ENCODE data around the gene SVIL.
A peak's percentile ranks its signal among the peaks of the same experiment; 100 is the strongest.
"Not testable (repeated sequence)": the region's sequence is repeated elsewhere in the genome, so short reads cannot be mapped to it uniquely, and the experiment has no call there.

SVIL gene

DNA sequence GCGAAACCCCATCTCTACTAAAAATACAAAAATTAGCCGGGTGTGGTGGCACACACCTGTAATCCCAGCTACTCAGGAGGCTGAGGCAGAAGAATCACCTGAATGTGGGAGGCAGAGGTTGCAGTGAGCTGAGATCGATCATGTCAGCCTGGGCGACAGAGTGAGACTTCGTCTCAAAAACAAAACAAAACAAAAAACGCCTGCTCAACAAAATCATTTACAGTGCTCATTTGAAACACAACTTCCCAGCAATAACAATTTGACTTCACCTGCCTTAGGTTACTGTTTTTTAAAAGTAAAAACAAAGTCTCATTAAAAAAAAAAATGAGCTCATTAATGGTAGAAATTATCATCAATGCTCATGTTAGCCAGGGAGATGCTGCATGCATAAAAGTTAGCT, 10.4 kb downstream of the SVIL start:
- H3K36me3 Mint-ChIP-seq (ENCODE audit: insufficient read depth); H3K4me3 Mint-ChIP-seq; H3K27me3 Mint-ChIP-seq; ATAC-seq (replicated peaks); DNase-seq; H3K9me3 Mint-ChIP-seq: not testable (repeated sequence)
- H3K4me1 Mint-ChIP-seq (ENCODE audit: low read depth in 2 of 2): peaks cover 11 to 15% of the 10 kb centered on the region in 2 donors
- peak overlapping the region in 1 of 2 donors; percentile 28 for H3K27ac Mint-ChIP-seq

DNA sequence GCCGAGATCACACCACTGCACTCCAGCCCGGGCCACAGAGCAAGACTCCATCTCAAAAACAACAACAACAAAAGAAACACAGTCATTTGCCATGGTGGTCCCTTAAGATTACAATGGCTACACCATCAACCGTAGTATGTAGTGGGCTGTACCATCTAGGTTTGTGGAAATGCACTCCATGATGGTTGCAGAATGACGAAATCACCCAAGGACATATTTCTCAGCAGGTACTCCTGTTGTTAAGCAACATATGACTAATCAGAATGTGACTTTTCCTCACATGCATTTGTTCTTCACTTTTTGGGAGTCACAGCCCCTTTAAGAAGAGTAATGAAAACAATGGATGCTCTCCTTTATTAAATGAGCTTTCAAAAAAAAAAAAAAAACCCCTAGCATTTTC, 11.0 kb downstream of the SVIL start:
- Mint-ChIP-seq H3K27ac (peak overlapping the region in 1 of 2 donors; percentile 28), H3K4me3 (no peak overlapping the region), H3K36me3 (ENCODE audit: insufficient read depth) (no peaks in the 10 kb centered on the region), H3K4me1 (ENCODE audit: low read depth in 2 of 2) (peaks cover 9 to 17% of the 10 kb centered on the region in 2 donors), H3K9me3 (no peaks in the 10 kb centered on the region), H3K27me3 (peaks cover 0 to 5% of the 10 kb centered on the region in 2 donors)
- ATAC-seq (replicated peaks) (no peak), DNase-seq (no peak)

DNA sequence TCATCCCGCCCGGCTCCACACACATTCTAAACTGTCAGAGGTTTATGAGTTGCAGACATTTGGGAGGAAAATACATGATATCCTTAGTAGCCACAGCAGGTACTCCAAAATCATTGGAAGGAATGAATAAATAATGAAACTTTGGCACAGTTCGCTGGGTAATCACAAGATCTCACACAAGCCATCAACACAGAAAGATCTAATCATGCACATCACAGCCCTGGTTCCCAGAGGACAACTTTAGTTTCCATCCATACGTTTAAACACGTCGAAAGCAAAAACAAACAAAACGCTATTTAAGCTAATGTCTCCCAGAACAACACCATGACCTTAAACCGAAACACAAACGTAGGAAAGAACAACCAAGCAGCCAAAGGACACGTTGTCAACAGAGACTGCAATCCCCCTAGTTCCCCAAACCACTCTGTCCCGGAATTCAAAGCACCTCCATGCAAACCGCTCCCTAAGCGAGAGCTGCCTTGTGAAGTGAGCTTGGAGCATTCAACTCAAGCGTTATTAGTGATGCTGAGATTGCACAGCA, 12.3 kb downstream of the SVIL start:
- Mint-ChIP-seq H3K27me3 (peaks cover 0 to 5% of the 10 kb centered on the region in 2 donors), H3K9me3 (no peaks in the 10 kb centered on the region), H3K4me3 (no peak overlapping the region), H3K4me1 (ENCODE audit: low read depth in 2 of 2) (peaks cover 11 to 19% of the 10 kb centered on the region in 2 donors), H3K36me3 (ENCODE audit: insufficient read depth) (no peaks in the 10 kb centered on the region), H3K27ac (no peak overlapping the region)
- DNase-seq: no peak
- no peak for ATAC-seq (replicated peaks)

DNA sequence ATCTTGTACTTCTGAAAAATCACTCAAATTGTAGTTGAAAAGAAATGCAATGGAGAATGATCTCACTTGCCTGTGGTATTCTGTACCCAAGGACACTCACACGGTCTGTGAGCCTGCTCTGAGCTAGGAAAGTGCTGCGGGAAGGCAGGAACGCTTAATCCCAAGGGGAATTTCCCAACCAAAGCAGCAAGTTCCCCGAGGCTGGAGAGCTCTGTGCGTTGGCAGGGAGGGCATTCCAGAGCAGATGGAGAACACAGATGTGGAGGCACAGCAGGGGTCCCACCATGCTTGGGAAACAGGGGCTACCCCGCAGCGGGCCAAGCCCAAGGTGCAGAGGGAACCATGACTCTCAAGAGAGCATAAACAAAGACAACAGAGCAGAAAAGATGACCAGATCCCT, 13.6 kb downstream of the SVIL start:
- Mint-ChIP-seq H3K4me1 (ENCODE audit: low read depth in 2 of 2) (peaks cover 11 to 19% of the 10 kb centered on the region in 2 donors), H3K36me3 (ENCODE audit: insufficient read depth) (no peaks in the 10 kb centered on the region), H3K27ac (peak overlapping the region in 1 of 2 donors; percentile 81), H3K9me3 (no peaks in the 10 kb centered on the region), H3K4me3 (no peak overlapping the region), H3K27me3 (peaks cover 0 to 5% of the 10 kb centered on the region in 2 donors)
- ATAC-seq (replicated peaks): no peak
- no peak for DNase-seq

DNA sequence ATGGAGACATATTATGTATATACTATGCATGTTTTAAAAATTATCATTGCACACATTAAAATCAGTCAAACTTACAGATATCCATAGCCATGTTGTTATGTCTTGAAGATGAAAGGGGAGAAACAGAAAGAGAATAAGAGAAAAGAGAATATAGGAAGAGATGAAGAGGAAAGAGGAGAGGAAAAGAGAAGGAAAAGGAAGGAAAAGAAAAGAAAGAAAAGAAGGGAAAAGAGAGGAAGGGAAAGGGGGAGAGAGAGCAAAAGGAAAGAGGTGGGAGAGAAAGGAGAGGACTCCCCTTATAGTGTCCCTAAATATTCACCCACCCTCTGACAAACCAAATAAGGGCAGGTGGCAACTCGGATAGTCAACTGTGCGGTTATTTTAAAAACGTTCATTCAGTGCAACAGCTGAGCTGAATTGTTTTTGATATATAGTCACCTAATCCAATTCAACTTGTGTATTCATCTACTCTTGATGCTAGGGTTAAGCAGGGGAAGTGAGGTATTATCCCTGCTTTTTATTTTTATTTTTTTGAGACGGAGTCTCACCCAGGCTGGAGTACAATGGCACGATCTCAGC, 14.6 kb downstream of the SVIL start:
- Mint-ChIP-seq H3K9me3 (no peaks in the 10 kb centered on the region), H3K4me1 (ENCODE audit: low read depth in 2 of 2) (peaks cover 15 to 19% of the 10 kb centered on the region in 2 donors)

DNA sequence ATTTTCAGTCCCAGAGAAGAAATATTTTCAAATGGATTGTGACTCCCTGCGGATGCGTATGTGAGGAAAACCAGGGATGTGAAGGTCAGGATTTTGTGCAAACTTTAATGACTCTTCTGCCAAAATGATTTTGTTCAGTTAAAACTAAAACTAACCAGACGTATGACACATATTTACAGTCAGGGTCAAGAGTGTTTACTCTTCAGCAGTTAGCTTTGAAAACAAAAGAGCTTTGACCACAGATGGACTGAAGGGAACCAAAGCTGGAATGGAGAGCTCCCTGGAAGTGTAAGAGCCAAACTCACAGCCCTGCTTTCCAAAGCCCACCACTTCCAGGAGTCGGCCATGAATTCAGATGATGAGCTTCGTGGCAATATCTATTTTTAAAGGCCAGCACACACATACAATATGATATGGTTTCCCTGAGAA, 15.5 kb downstream of the SVIL start:
- peaks cover 16 to 19% of the 10 kb centered on the region in 2 donors for H3K4me1 Mint-ChIP-seq (ENCODE audit: low read depth in 2 of 2)
- DNase-seq: no peak
- no peak overlapping the region for H3K4me3 Mint-ChIP-seq
- no peak for ATAC-seq (replicated peaks)
- peaks cover 0 to 5% of the 10 kb centered on the region in 2 donors for H3K27me3 Mint-ChIP-seq
- H3K9me3 Mint-ChIP-seq: no peaks in the 10 kb centered on the region
- no peaks in the 10 kb centered on the region for H3K36me3 Mint-ChIP-seq (ENCODE audit: insufficient read depth)
- no peak overlapping the region for H3K27ac Mint-ChIP-seq

More for the DNA sequence above, 14.6 kb downstream of the SVIL start:
- Mint-ChIP-seq H3K27me3 (peaks cover 0 to 5% of the 10 kb centered on the region in 2 donors), H3K4me3 (no peak overlapping the region), H3K27ac (no peak overlapping the region), H3K36me3 (ENCODE audit: insufficient read depth) (no peaks in the 10 kb centered on the region)
- ATAC-seq (replicated peaks) (no peak), DNase-seq (no peak)

DNA sequence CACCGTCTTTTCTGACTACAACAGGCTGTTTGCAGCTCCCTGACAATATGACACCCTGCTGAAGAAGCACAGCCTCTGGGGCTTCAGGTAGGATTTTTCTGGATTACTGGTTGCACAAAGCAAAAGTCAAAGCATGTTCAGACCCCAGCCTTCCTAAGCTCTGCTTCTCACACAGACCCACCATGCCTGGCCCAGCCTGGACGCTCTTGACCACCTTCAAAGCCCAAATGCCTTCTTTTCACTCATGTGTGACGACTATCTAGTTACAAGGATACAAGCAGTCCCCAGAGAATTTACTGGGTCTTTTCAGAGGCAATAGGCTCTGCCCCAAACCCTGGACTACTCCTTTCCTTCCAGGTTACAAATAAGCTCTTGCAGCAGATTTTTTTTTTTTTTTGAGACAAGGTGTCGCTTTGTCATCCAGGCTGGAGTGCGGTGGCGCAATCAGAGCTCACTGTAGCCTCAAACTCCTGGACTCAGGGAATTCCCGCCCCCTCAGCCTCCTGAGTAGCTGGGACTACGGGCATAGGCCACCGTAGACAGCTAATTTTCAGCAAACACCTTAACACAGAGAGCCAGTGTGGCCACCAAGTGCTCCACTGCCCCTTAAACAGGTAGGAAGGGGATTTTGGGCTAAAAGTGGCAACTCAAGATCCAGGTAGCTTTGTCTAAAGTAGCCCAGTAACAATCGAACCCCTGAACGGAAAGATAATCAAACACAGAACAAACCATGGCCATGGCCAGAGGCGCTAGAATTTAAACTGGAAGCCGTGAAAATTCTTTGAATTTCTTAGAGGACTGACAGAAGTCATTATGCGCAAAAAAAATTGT, 16.2 kb downstream of the SVIL start:
- Mint-ChIP-seq H3K27ac (no peak overlapping the region), H3K4me1 (ENCODE audit: low read depth in 2 of 2) (peaks cover 16 to 19% of the 10 kb centered on the region in 2 donors), H3K4me3 (no peak overlapping the region), H3K36me3 (ENCODE audit: insufficient read depth) (no peaks in the 10 kb centered on the region), H3K9me3 (no peaks in the 10 kb centered on the region), H3K27me3 (peaks cover 0 to 5% of the 10 kb centered on the region in 2 donors)
- DNase-seq (no peak), ATAC-seq (replicated peaks) (no peak)

DNA sequence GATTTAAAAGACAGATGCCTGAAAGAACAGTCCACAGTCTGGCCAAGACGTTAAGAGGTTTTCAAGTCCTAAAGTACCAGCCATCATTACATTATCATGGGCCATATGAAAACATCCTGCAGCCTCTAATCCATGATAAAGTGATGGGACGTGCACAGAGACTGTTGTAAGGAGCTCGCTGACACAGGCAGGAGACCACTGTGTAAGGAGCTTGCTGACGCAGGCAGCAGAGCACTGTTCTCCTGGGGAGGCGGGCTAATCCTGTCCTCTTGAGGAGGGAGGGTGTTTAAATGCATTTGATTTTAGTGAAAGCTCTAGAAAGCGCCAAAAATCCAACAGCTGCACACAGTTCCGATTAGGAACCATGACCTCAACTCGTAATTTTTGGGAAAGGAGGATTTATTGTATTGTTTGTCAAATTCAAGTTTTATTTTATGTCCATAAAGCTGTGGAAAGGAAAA, 16.9 kb downstream of the SVIL start:
- no peak overlapping the region for H3K27ac Mint-ChIP-seq
- H3K9me3 Mint-ChIP-seq: no peaks in the 10 kb centered on the region
- H3K27me3 Mint-ChIP-seq: peaks cover 0 to 5% of the 10 kb centered on the region in 2 donors
- ATAC-seq (replicated peaks) (no peak), DNase-seq (no peak)
- peaks cover 16 to 19% of the 10 kb centered on the region in 2 donors for H3K4me1 Mint-ChIP-seq (ENCODE audit: low read depth in 2 of 2)
- H3K4me3 Mint-ChIP-seq: no peak overlapping the region
- H3K36me3 Mint-ChIP-seq (ENCODE audit: insufficient read depth): no peaks in the 10 kb centered on the region

DNA sequence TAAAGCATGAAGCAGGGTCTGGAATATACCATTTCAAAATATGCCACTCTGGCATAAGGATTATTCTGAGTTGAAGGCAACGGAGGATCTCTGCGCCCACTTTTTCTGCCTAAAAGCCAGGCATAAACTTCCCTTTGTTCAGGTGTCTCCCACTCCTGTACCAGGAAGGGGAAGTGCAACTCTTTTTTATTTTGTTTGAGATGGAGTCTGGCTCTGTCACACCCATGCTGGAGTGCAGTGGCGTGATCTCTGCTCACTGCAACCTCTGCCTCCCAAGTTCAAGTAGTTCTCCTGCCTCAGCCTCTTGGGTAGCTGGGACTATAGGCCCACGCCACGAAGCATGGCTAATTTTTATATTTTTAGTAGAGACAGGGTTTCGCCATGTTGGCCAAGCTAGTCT, 18.2 kb downstream of the SVIL start:
- no peak overlapping the region for H3K4me3 Mint-ChIP-seq
- H3K9me3 Mint-ChIP-seq: no peaks in the 10 kb centered on the region
- no peak overlapping the region for H3K27ac Mint-ChIP-seq
- H3K27me3 Mint-ChIP-seq: peaks cover 0 to 5% of the 10 kb centered on the region in 2 donors
- peaks cover 11 to 16% of the 10 kb centered on the region in 2 donors for H3K4me1 Mint-ChIP-seq (ENCODE audit: low read depth in 2 of 2)
- ATAC-seq (replicated peaks): no peak
- no peak for DNase-seq
- no peaks in the 10 kb centered on the region for H3K36me3 Mint-ChIP-seq (ENCODE audit: insufficient read depth)

DNA sequence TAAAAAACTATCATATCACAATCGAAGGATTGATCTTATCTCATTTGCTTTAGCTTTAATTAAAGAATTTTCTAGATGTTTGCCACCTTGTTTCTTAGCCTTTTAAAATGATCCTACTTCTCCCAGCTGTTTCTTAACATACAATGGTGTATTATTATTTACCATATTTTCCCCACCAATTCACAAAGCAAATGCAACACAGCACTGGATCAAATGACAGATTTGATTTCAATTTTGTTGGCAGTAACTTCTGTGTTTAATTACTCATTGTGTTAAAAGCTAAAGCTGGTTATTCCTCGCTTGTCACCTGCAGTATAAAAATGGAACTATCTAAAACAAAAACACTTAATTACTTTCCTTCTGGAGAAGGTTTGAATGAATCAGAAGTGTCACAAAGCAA, 19.6 kb downstream of the SVIL start:
- Mint-ChIP-seq H3K9me3 (no peaks in the 10 kb centered on the region), H3K4me3 (no peak overlapping the region), H3K4me1 (ENCODE audit: low read depth in 2 of 2) (peaks cover 20% of the 10 kb centered on the region in 2 donors), H3K27ac (no peak overlapping the region), H3K27me3 (peaks cover 0 to 4% of the 10 kb centered on the region in 2 donors), H3K36me3 (ENCODE audit: insufficient read depth) (no peaks in the 10 kb centered on the region)
- ATAC-seq (replicated peaks): no peak
- DNase-seq: no peak

DNA sequence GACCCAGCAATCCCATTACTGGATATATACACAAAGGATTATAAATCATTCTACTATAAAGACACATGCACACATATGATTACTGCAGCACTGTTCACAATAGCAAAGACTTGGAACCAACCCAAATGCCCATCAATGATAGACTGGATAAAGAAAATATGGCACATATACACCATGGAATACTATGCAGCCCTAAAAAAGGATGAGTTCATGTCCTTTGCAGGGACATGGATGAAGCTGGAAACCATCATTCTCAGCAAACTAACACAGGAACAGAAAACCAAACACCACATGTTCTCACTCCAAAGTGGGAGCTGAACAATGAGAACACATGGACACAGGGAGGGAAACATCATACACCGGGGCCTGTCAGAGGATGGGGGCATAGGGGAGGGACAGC, 20.5 kb downstream of the SVIL start:
- H3K9me3 Mint-ChIP-seq; H3K27ac Mint-ChIP-seq; ATAC-seq (replicated peaks); H3K36me3 Mint-ChIP-seq (ENCODE audit: insufficient read depth); H3K4me3 Mint-ChIP-seq; DNase-seq; H3K27me3 Mint-ChIP-seq: not testable (repeated sequence)
- H3K4me1 Mint-ChIP-seq (ENCODE audit: low read depth in 2 of 2): peaks cover 16 to 22% of the 10 kb centered on the region in 2 donors

DNA sequence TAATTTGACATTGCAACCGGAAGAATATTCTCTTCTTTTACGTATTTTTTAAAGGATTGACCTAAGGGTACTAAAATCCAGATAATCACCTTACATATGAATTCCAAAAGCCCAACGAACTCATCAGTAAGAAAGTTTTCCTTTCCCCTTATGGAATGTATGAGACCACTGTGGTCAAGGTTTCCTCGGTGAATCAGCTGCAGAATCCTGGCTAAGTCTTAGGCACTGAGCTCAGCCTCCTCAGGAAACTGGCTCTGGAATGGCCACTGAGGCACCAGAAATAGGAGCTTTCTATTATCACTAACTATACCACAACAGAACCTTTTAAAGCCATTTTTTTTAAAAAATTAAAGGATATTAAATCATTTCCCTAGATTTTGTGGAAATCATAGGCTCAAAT, 21.0 kb downstream of the SVIL start:
- H3K36me3 Mint-ChIP-seq (ENCODE audit: insufficient read depth): no peaks in the 10 kb centered on the region
- ATAC-seq (replicated peaks): no peak
- peaks cover 11 to 25% of the 10 kb centered on the region in 2 donors for H3K4me1 Mint-ChIP-seq (ENCODE audit: low read depth in 2 of 2)
- DNase-seq: no peak
- no peak overlapping the region for H3K27ac Mint-ChIP-seq
- H3K4me3 Mint-ChIP-seq: no peak overlapping the region
- no peaks in the 10 kb centered on the region for H3K27me3 Mint-ChIP-seq
- no peaks in the 10 kb centered on the region for H3K9me3 Mint-ChIP-seq

DNA sequence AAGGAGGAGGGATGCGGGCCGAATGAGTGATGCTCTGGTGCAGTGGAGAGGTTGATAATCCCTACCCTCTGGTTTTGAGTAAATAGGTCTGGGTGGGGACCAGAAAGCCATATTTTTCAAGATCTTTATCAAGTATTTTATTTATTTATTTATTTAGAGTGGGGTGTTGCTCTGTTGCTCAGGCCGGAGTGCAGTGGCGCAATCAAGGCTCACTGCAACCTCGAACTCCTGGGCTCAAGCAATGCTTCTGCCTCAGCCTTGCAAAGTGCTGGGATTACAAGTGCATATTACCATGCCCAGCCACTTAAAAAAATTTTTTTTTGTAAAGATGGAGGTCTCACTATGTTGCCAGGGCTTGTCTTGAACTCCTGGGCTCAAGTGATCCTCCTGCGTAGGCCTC, 21.6 kb downstream of the SVIL start:
- no peaks in the 10 kb centered on the region for H3K36me3 Mint-ChIP-seq (ENCODE audit: insufficient read depth)
- DNase-seq (no peak), ATAC-seq (replicated peaks) (no peak)
- no peak overlapping the region for H3K27ac Mint-ChIP-seq
- peaks cover 6 to 24% of the 10 kb centered on the region in 2 donors for H3K4me1 Mint-ChIP-seq (ENCODE audit: low read depth in 2 of 2)
- H3K4me3 Mint-ChIP-seq: no peak overlapping the region
- no peaks in the 10 kb centered on the region for H3K9me3 Mint-ChIP-seq
- no peaks in the 10 kb centered on the region for H3K27me3 Mint-ChIP-seq

DNA sequence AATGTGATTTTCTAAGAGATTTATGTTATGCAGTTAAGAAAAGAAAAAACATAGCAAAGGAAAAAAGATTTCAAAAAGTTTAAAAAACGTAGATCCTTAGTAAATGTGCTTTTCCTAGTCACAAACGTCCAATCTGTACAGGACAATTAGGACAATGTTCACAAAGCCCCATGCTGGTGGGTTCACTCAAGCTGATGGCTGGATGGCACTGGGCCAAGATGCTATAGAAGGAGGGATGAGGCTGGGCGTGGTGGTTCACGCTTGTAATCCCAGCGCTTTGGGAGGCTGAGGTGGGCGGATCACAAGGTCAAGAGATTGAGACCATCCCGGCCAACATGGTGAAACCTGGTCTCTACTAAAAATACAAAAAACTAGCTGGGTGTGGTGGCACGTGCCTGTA, 22.1 kb downstream of the SVIL start:
- Mint-ChIP-seq H3K27ac (no peak overlapping the region), H3K36me3 (ENCODE audit: insufficient read depth) (no peaks in the 10 kb centered on the region), H3K4me3 (no peak overlapping the region), H3K9me3 (no peaks in the 10 kb centered on the region), H3K27me3 (no peaks in the 10 kb centered on the region), H3K4me1 (ENCODE audit: low read depth in 2 of 2) (peaks cover 6 to 24% of the 10 kb centered on the region in 2 donors)
- DNase-seq (no peak), ATAC-seq (replicated peaks) (no peak)

Measured in effector memory CD8-positive, alpha-beta T cell (primary cell).